ENCODE measurements around the gene SLC36A3. TPM values are rescaled to one million over a fixed set of nuclear protein-coding genes. Genes with fewer than 3 reads are reported as not detected.

SLC36A3 gene
- total RNA-seq, 1 experiment from 2014 or later, result not detected

DNA sequence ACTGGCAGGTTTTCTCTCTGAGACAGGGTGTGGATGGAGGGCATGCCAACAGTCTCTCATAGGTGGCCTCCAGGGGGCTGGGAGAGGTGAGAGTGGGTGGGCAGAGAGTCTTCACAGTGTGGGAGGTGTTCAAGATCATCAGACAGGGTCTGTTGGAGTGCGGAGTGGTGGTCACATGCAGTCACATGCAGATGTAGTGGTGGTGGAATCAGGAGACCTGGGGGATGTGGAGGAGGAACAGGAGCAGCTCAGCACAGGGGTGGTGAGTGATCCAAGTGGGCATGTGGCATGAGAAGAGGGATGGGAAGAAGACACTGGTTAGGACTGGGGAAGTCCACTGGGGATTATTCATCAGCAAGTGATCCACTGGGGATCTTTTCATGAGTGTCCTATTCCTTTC lies 44.8 kb downstream of the SLC36A3 start:
- no peak for DNase-seq (ENCODE audit: low read depth, low spot score)
- POLR2A ChIA-PET, result no interaction called here
- no peak overlapping the region for H3K27ac ChIP-seq (ENCODE audit: low read depth, low read length)
- no peak for ATAC-seq
- no peaks in the 10 kb centered on the region for H3K79me2 ChIP-seq (ENCODE audit: insufficient read depth, low read length)
- RAD21 ChIA-PET (ENCODE audit: low non-redundant PET in 1 of 2, low total read pairs in 2 of 2, uncharacterized antibody in 2 of 2, unreplicated experiment in 2 of 2), result no interaction called here
- H4K20me1 ChIP-seq (ENCODE audit: insufficient read depth), result no peaks in the 10 kb centered on the region
- no peaks in the 10 kb centered on the region for H3K9me2 ChIP-seq (ENCODE audit: insufficient read depth)
- H3K9me3 ChIP-seq (ENCODE audit: control insufficient read depth in 1 of 2, insufficient read depth in 1 of 2, low read depth in 1 of 2, low read length in 2 of 2), result no peaks in the 10 kb centered on the region
- no peak for TF ChIP-seq POLR2A (IDR thresholded peaks at IDR 0.05; ENCODE audit: borderline replicate concordance, extremely low read depth, insufficient read depth, insufficient read length)
- TF ChIP-seq POLR2AphosphoS5 (IDR thresholded peaks at IDR 0.05; ENCODE audit: low read depth, low read length), result no peak
- no peak for TF ChIP-seq ZBTB33 (IDR thresholded peaks at IDR 0.05; ENCODE audit: extremely low read depth, insufficient replicate concordance, low read length)
- no peak for TF ChIP-seq YY1 (IDR thresholded peaks at IDR 0.05; ENCODE audit: extremely low read depth, insufficient replicate concordance, low read depth, low read length)
- TF ChIP-seq MAX (IDR thresholded peaks at IDR 0.05), result no peak
- TF ChIP-seq EGR1 (IDR thresholded peaks at IDR 0.05; ENCODE audit: low read depth), result no peak
- TF ChIP-seq ZNF274 (IDR thresholded peaks at IDR 0.05; ENCODE audit: low read depth, low read length), result no peak
- TF ChIP-seq EZH2 (IDR thresholded peaks at IDR 0.05), result no peak
- no peak for TF ChIP-seq TCF7L2 (IDR thresholded peaks at IDR 0.05; ENCODE audit: borderline replicate concordance, extremely low read depth, insufficient read depth, insufficient read length)
- TF ChIP-seq REST (IDR thresholded peaks at IDR 0.05; ENCODE audit: low read depth), result no peak
- no peak for TF ChIP-seq FOSL1 (IDR thresholded peaks at IDR 0.05; ENCODE audit: low read depth)
- no peak for TF ChIP-seq JUND (IDR thresholded peaks at IDR 0.05)
- no peak for TF ChIP-seq CTCF (IDR thresholded peaks at IDR 0.05 in 2 of 3, conservative IDR thresholded peaks at IDR 0.05 in 1 of 3; ENCODE audit: borderline replicate concordance in 1 of 3, insufficient read depth in 1 of 3, low read depth in 2 of 3, low read length in 2 of 3)
- TF ChIP-seq CEBPB (IDR thresholded peaks at IDR 0.05; ENCODE audit: low read depth), result no peak
- TF ChIP-seq, protein P1, sequence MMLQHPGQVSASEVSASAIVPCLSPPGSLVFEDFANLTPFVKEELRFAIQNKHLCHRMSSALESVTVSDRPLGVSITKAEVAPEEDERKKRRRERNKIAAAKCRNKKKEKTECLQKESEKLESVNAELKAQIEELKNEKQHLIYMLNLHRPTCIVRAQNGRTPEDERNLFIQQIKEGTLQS (IDR thresholded peaks at IDR 0.05), result no peak
- TF ChIP-seq CBX3 (IDR thresholded peaks at IDR 0.05; ENCODE audit: low read depth), result no peak
- TF ChIP-seq RAD21 (IDR thresholded peaks at IDR 0.05; ENCODE audit: low read depth), result no peak
- no peak for TF ChIP-seq ZFX (IDR thresholded peaks at IDR 0.05)
- TF ChIP-seq SIN3A (IDR thresholded peaks at IDR 0.05; ENCODE audit: low read depth), result no peak
- TF ChIP-seq SP1 (IDR thresholded peaks at IDR 0.05; ENCODE audit: low read depth), result no peak
- H3K4me3 ChIP-seq (replicated peaks in 1 of 2; ENCODE audit: low read depth in 1 of 2, low read length in 2 of 2), result no peak overlapping the region
- no peaks in the 10 kb centered on the region for H3K27me3 ChIP-seq (ENCODE audit: insufficient read depth, low read length)
- CTCF ChIA-PET, result interaction anchor here (0.6 kb wide), 1 partner anchor 36 kb away, joined by 3 read pairs; no protein-coding TSS in a partner anchor
- BruUV-seq (replicated peaks), result no TSS peak
- no peak overlapping the region for H2AFZ ChIP-seq (ENCODE audit: low read depth, low read length, poor library complexity, severe bottlenecking)
- no peak overlapping the region for H3K9ac ChIP-seq (ENCODE audit: low read length)
- H3K4me2 ChIP-seq (ENCODE audit: low read length), result 0 out of 2 replicates have a peak overlapping the region, but pooled peaks have one; percentile 50
- intact Hi-C loops (cut with micrococcal nuclease), result loop anchor here (10.0 kb wide), 1 partner anchor 486 kb away; no protein-coding TSS in a partner anchor
- H3K36me3 ChIP-seq (ENCODE audit: control insufficient read depth in 1 of 2, insufficient read depth in 2 of 2, low read length in 2 of 2), result no peaks in the 10 kb centered on the region
- peaks cover under 1 to 28% of the 10 kb centered on the region in 2 experiments; a peak in 3 of 4 replicates for H3K4me1 ChIP-seq (ENCODE audit: control insufficient read depth in 1 of 2, insufficient read depth in 2 of 2, low read length in 2 of 2)
